Activated CD4-positive, alpha-beta T cell treated with anti-CD3 and anti-CD28 coated beads, Interleukin-2, amount 10 ng/mL, durations not matched to agents 7 days and 5 days (primary cell): Measurements from ENCODE around the gene SERPINH1. TPM values are rescaled to one million over a fixed set of nuclear protein-coding genes. Genes with fewer than 3 reads are reported as not detected.
A peak's percentile ranks its signal among the peaks of the same experiment; 100 is the strongest.

ENCODE experiments used
- CTCF ChIA-PET: fragments of 350-600 bp; sonication (Branson Sonifier 250); formaldehyde crosslinking; loops from one replicate; lab custom pipeline; 2021; ENCODE audit warnings: antibody characterized with exemption; lab: Charles Lee
- POLR2A ChIA-PET: fragments of 350-600 bp; sonication (Branson Sonifier 250); formaldehyde crosslinking; loops from one replicate; lab custom pipeline; 2021; ENCODE audit warnings: antibody characterized with exemption; lab: Charles Lee
- DNase-seq: peaks from one replicate; pipeline ENCODE4 v3.0.0-alpha.2; 2020
- H3K27ac Mint-ChIP-seq: one replicate; pipeline ENCODE4 v1.8.0; 2021; ENCODE audit warnings: mild to moderate bottlenecking, moderate library complexity, mixed read lengths
- H3K27me3 Mint-ChIP-seq: one replicate; pipeline ENCODE4 v1.8.0; 2021; ENCODE audit warnings: mixed read lengths
- H3K36me3 Mint-ChIP-seq: one replicate; pipeline ENCODE4 v1.8.0; 2021; ENCODE audit warnings: low read depth, mixed read lengths
- H3K4me1 Mint-ChIP-seq: one replicate; pipeline ENCODE4 v1.8.0; 2021; ENCODE audit warnings: mixed read lengths
- H3K4me3 Mint-ChIP-seq: one replicate; pipeline ENCODE4 v1.8.0; 2021; ENCODE audit warnings: mild to moderate bottlenecking, moderate library complexity, mixed read lengths
- H3K9me3 Mint-ChIP-seq: one replicate; pipeline ENCODE4 v1.8.0; 2021; ENCODE audit warnings: mixed read lengths
- total RNA-seq, 2 experiments: library from RNA; stranded (reverse); gene quantifications; one replicate each; pipeline ENCODE4 v1.2.3, GENCODE V29; 2021

SERPINH1 gene
- total RNA-seq, 2 experiments from 2014 or later = 11.3 to 11.9 TPM

- ChIA-PET POLR2A (no interaction called here), CTCF (interaction anchor here (2.6 kb wide), 1 partner anchor 13 kb away, joined by 14 read pairs; the partner anchor contains the start of gene SERPINH1)
- H3K9me3 Mint-ChIP-seq = no peaks in the 10 kb centered on the region
- no peak for DNase-seq
- H3K4me3 Mint-ChIP-seq = no peak overlapping the region
- no peaks in the 10 kb centered on the region for H3K36me3 Mint-ChIP-seq
- H3K27ac Mint-ChIP-seq = no peak overlapping the region
- H3K27me3 Mint-ChIP-seq = peaks cover 2% of the 10 kb centered on the region
- no peaks in the 10 kb centered on the region for H3K4me1 Mint-ChIP-seq
These were observed 12.6 kb upstream of the SERPINH1 start for GRCh38 chr11:75549370-75549958.

- ChIA-PET CTCF (interaction anchor here (0.8 to 2.2 kb wide), 3 partner anchors 8 to 109 kb away, joined by 3 to 11 read pairs (median 3); no protein-coding TSS in a partner anchor), POLR2A (no interaction called here)
- Mint-ChIP-seq H3K9me3 (no peaks in the 10 kb centered on the region), H3K4me1 (no peaks in the 10 kb centered on the region), H3K36me3 (no peaks in the 10 kb centered on the region), H3K4me3 (no peak overlapping the region), H3K27me3 (peaks cover 2% of the 10 kb centered on the region), H3K27ac (no peak overlapping the region)
- DNase-seq = no peak
These were observed 8.9 kb upstream of the SERPINH1 start for GRCh38 chr11:75553182-75553581.

GRCh38 chr11:75553889-75554257 is 8.2 kb upstream of the SERPINH1 start:
- H3K27me3 Mint-ChIP-seq = peaks cover 2% of the 10 kb centered on the region
- DNase-seq = no peak
- H3K27ac Mint-ChIP-seq = no peak overlapping the region
- CTCF ChIA-PET = interaction anchor here (0.8 to 2.2 kb wide), 4 partner anchors 9 to 109 kb away, joined by 3 to 11 read pairs (median 3); no protein-coding TSS in a partner anchor
- H3K4me3 Mint-ChIP-seq = no peak overlapping the region
- POLR2A ChIA-PET = no interaction called here
- H3K36me3 Mint-ChIP-seq = no peaks in the 10 kb centered on the region
- no peaks in the 10 kb centered on the region for H3K4me1 Mint-ChIP-seq
- H3K9me3 Mint-ChIP-seq = no peaks in the 10 kb centered on the region

GRCh38 chr11:75554258-75555022 is 7.6 kb upstream of the SERPINH1 start:
- H3K27ac Mint-ChIP-seq = no peak overlapping the region
- CTCF ChIA-PET = interaction anchor here (0.6 to 2.2 kb wide), 5 partner anchors 21 to 146 kb away, joined by 3 to 11 read pairs (median 3); no protein-coding TSS in a partner anchor
- POLR2A ChIA-PET = no interaction called here
- H3K36me3 Mint-ChIP-seq = no peaks in the 10 kb centered on the region
- H3K9me3 Mint-ChIP-seq = no peaks in the 10 kb centered on the region
- no peaks in the 10 kb centered on the region for H3K4me1 Mint-ChIP-seq
- H3K27me3 Mint-ChIP-seq = peaks cover 2% of the 10 kb centered on the region
- no peak for DNase-seq
- H3K4me3 Mint-ChIP-seq = no peak overlapping the region

GRCh38 chr11:75555079-75555811 is 6.8 kb upstream of the SERPINH1 start:
- Mint-ChIP-seq H3K4me3 (no peak overlapping the region), H3K36me3 (no peaks in the 10 kb centered on the region), H3K9me3 (no peaks in the 10 kb centered on the region), H3K27me3 (peaks cover 2% of the 10 kb centered on the region), H3K27ac (peak overlapping the region; percentile 57), H3K4me1 (no peaks in the 10 kb centered on the region)
- POLR2A ChIA-PET = no interaction called here
- CTCF ChIA-PET = interaction anchor here (0.6 to 2.2 kb wide), 3 partner anchors 22 to 1840 kb away, joined by 3 to 11 read pairs (median 3); no protein-coding TSS in a partner anchor
- no peak for DNase-seq

- DNase-seq = no peak
- POLR2A ChIA-PET = no interaction called here
- peaks cover 2% of the 10 kb centered on the region for H3K27me3 Mint-ChIP-seq
These were observed 5.8 kb upstream of the SERPINH1 start for GRCh38 chr11:75556275-75556674.

GRCh38 chr11:75557666-75558494 is 4.2 kb upstream of the SERPINH1 start:
- Mint-ChIP-seq H3K4me1 (peaks cover 23% of the 10 kb centered on the region), H3K4me3 (no peak overlapping the region)
- CTCF ChIA-PET = no interaction called here

More at GRCh38 chr11:75556275-75556674, 5.8 kb upstream of the SERPINH1 start:
- Mint-ChIP-seq H3K9me3 (no peaks in the 10 kb centered on the region), H3K27ac (no peak overlapping the region), H3K36me3 (no peaks in the 10 kb centered on the region), H3K4me1 (peaks cover 8% of the 10 kb centered on the region), H3K4me3 (no peak overlapping the region)
- CTCF ChIA-PET = no interaction called here

GRCh38 chr11:75558939-75559843 is 2.9 kb upstream of the SERPINH1 start:
- Mint-ChIP-seq H3K4me3 (no peak overlapping the region), H3K27me3 (peaks cover 2% of the 10 kb centered on the region), H3K9me3 (no peaks in the 10 kb centered on the region), H3K27ac (no peak overlapping the region), H3K36me3 (no peaks in the 10 kb centered on the region), H3K4me1 (peaks cover 32% of the 10 kb centered on the region)
- CTCF ChIA-PET = interaction anchor here (0.7 to 2.8 kb wide), 5 partner anchors 15 to 39 kb away, joined by 3 to 11 read pairs (median 4); no protein-coding TSS in a partner anchor
- DNase-seq = no peak
- POLR2A ChIA-PET = no interaction called here

More at GRCh38 chr11:75557666-75558494, 4.2 kb upstream of the SERPINH1 start:
- H3K27me3 Mint-ChIP-seq = peaks cover 2% of the 10 kb centered on the region
- no peaks in the 10 kb centered on the region for H3K36me3 Mint-ChIP-seq
- H3K9me3 Mint-ChIP-seq = no peaks in the 10 kb centered on the region
- H3K27ac Mint-ChIP-seq = no peak overlapping the region
- POLR2A ChIA-PET = no interaction called here
- no peak for DNase-seq

- Mint-ChIP-seq H3K9me3 (no peaks in the 10 kb centered on the region), H3K27ac (peak overlapping the region; percentile 70), H3K36me3 (no peaks in the 10 kb centered on the region), H3K4me3 (peak overlapping the region; percentile 94), H3K27me3 (no peaks in the 10 kb centered on the region), H3K4me1 (peaks cover 42% of the 10 kb centered on the region)
- POLR2A ChIA-PET = no interaction called here
- DNase-seq = no peak
- CTCF ChIA-PET = interaction anchor here (0.9 to 3.9 kb wide), 11 partner anchors 8 to 38 kb away, joined by 3 to 14 read pairs (median 6); no protein-coding TSS in a partner anchor
These were observed 1.4 kb upstream of the SERPINH1 start for GRCh38 chr11:75560644-75561043.

- Mint-ChIP-seq H3K27me3 (no peaks in the 10 kb centered on the region), H3K4me3 (peak overlapping the region; percentile 94), H3K4me1 (peaks cover 47% of the 10 kb centered on the region), H3K9me3 (no peaks in the 10 kb centered on the region), H3K27ac (peak overlapping the region; percentile 96), H3K36me3 (no peaks in the 10 kb centered on the region)
- ChIA-PET CTCF (interaction anchor here (0.9 to 3.9 kb wide), 7 partner anchors 9 to 27 kb away, joined by 3 to 14 read pairs (median 6); no protein-coding TSS in a partner anchor), POLR2A (no interaction called here)
- DNase-seq = no peak
These were observed 516 bp upstream of the SERPINH1 start for GRCh38 chr11:75561426-75562047.
